NCI-H1417 treated with DMSO at 0.1 percent for 48 hours (cell line): ENCODE data around the gene MYBPH.

Source experiments
- DNase-seq: peaks from one replicate; lab custom pipeline; 2025; lab: John Stamatoyannopoulos, UW

The MYBPH gene

DNA sequence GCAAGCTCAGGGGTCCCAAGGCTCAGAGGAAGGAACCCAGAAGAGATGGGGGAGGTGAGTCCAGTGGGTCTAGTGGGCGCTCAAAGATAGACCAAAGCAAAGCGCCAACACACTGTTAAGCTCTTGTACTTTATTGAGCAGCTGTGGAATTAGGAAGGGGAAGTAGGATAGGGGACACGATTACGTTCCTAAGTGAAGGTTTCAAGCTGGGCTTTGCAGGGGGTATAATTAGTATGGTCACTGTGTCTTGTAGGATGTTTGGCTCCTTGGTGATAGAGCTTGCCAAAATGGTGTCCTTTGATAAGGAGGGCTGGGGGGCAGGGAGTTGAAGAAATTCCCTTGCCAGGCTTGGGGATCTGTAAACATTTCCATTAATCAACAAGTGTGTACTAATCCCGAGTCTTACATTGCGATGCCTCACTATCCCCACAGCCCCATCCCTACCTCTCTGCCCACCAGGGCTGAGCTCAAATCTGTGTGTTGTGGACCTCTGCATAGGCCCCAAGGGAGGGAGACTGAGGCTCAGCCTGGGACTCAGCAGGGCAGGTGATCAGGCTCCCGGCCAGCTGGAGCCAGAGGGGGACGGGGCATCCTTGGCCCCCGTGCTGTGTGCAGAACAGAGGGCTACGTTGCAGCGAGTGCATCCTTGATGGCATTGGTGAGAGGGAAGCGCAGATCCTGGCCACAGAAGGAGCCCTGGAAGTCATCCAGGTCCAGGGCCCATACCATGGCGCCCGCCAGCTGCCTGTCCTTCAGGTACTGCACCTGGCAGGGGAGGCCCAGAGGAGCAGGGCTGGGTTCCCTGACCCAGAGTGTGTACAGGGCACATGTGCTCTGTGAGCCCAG, 3.4 kb upstream of the MYBPH start:
- DNase-seq = no peak

DNA sequence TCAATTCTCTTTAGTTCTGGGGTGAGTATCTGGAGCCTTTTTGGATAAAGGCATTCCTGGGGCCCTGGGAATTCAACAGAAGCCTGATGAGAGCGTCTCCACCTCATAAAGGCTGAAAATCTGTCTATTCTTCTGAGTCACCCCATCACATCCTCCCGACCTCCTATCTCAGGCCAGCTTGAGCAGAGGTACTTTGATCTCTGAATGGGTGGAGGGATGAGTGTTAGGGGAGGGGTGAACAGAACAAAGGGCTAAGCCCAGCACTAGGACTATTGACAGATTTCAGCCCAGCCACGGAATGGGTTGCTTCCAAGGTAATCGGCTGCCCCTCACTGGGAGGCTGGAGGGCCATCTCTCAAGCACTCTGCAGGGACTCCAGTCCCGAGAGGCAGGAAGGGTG, 2.5 kb upstream of the MYBPH start:
- no peak for DNase-seq

- no peak for DNase-seq
Measured at GRCh38 chr1:203177470-203178039, 1.9 kb upstream of the MYBPH start.

DNA sequence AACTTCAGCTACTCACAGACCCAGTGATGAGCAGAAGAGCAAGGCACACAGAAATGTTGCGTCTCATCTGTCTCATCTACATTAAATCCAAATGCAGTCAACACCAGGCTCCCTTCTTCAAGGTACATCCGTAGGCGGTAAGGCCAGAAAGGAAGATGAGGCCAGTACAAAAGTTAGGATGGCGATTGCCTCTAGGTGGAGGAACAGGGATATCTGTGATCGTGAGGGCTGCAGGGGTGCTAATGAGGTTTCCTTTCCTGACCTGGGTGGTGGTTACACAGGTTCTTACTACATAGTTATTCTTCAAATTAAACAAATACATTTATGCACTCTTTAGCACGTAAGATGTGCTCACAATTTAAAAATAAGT, 1.4 kb upstream of the MYBPH start:
- DNase-seq = no peak

DNA sequence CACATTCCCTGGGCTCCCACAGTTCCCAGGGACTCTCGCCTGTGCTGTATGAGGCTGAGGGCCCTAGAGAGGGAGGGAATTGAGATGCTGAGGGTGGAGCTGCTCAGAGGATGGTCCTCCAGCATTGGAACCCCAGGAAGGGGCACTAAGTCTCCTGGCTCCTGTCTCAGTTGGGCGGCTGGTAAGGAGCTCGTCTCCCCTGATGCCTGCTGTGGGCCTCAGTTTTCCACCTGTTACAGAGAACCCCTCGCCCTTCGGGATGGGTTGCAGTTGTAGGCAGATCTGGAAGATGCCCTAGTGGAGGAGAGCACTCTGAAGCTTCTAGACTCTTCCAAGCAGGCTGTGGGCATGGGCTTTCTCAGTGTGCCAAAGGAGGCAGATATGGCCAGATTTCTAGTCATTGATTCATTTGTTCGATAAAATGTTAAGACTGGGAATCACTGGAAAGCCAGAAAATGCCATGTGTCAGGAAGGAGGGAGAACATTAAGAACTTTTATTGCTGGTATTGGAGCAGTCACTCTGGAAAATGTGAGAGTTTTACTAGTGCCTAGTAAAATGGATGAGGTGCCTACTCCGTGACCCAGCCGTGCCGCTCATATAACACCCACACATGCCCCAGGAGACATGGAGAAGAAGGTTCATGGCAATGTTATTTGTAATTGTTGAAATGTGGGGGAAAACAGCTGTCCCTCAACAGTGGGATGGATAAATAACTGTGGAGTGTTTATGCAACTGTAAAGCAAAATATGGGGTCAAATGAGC, 828 bp upstream of the MYBPH start:
- DNase-seq = no peak

DNA sequence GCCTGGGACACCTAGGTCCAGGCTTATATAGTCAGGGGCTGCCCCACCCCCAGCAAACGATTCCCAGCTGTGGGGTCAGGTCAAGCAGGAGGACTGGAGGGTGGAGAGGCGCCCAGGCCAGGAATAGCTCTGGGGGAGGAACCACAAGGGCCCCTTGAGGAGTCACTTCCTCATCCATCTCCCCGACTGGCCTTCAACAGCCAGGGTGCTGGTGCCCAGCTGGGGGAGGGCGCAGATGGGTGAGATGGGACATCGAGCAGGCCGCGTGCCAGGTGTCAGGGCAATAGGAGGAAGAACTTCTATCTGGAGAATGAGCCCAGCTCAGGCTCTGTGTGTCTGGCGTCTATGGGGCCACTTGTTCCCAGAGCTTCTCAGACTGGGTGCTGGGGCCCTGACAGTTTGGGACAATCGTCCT, 208 bp upstream of the MYBPH start:
- DNase-seq = no peak

DNA sequence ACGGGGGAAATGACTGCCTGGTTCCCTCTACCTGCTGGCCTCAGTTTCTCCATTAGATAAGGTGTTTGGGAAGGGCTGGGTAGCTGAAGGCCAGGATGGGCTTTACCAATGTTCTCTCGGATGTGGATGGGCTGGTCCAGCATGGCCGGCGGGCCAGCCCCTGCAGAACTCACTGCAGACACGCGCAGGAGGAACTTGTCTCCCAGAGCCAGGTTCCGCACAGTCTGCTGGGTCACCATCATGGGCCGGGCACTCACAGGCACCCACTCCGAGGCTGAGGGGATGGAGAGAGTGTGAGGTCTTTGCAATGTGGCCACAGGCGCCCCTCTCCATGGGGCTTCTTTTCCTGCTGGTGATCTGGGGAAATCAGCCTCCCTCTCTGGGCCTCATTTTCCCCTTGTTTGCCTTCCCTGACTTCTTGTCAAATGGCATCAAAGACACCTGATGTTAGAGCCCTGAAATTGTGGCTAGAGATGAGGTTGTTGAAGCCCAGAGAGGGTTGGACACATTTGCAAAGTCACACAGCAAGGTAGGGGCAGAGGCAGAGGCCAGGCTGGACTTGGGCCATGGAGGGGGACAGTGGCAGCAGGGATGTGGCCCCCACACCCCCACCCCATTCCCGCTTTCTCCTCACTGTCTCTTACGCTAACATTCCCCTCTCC, 1.2 kb downstream of the MYBPH start:
- DNase-seq = no peak

GRCh38 chr1:203173566-203173965, 2.1 kb downstream of the MYBPH start:
- DNase-seq = no peak

DNA sequence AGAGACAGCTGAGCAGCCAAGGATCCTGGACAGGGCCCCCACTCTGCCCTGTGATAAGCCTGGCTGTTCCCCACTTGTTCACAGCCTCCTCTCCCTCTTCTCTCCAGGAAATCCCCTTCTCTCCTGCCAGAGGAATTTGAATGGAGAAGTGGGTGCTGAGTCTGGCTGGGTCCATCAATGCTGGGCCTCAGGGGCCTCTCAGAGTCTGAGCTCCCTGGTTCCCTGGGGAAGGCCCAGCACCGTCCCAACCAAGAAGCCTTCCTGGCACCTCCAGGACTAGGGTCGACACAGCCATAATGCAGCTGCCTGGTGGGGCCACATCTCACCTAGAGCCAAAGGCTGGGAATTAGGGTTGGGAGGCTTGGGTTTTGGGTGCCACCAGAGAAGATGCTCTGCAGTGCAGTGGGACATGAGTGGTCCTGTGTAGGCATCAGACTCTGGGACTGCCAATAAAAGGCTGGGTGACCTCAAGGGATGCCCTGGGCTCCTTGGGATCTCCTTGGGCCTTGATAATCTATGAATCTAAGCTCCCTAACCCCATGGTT, 2.5 kb downstream of the MYBPH start:
- DNase-seq = no peak

GRCh38 chr1:203172184-203173010, 3.2 kb downstream of the MYBPH start:
- no peak for DNase-seq

DNA sequence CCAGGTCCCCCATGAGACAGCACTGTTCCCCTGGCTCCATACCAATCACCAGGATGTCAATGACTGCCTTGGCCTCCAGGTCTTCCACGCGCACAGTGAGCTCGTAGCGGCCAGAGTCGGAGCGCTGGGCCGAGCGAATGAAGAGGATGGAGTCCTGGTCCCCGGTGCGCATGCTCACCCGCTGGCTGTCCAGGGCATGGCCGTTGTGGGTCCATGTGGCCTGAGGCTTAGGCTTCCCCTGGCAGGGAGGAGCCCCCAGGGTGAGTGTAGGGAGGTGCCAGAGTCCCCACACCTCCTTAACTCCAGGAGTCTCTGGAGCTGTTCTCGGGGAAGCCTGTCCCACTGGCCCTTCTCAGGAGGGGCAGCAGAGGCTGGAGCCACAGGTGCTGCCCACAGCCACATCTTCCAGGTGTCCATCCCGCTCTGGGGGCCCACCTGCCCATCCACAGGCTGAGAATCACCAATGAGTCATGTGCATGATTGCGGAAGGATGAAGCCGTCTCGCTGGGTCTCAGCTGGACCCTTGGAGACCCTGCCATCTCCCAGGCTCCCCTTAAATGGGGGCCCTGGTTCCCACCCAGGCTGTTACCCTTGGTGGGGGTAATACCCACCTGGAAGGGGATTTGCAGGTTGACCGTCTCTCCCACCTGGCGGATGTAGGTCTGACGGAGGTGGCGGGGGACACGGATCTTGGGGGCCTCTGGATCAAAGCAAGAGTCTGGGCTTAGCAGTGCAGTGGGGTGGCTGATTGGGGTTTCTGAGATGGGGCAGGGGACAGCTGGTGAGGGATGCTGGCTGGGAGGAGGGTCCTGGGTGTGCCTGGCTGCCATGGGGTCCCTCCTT, 4.1 kb downstream of the MYBPH start:
- no peak for DNase-seq

DNA sequence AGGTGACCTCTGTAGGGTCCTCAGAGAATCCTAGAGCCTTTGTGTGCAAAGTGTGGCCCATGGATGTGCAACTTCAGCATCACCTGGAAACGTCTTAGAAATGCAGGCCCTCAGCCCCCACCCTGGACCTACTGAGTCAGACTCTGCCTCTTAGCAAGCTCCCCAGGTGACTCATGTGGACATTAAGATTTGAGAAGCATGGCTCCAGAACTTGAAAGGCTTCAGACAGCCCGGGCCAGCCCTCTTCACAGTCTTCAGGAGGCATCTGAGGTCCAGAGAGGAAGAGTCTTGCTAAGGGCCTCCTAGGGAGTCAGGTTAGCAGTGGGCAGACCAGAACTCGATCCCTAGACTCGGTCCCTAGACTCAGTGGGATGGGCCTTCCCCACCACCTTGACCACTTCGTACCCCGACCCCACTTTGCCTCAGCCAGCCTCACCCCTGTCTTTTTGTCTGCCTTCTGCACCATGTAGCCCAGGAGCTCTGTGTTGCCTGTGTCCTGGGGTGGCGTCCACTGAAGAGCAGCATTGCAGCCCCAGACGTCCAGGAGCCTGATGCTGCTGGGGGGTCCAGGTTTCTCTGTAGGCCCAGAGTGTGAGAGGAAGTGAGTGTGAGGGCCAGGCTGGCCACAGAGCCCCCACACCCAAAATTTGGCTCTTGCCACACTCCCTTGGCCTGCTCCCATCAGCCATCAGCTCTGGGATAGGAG, 4.8 kb downstream of the MYBPH start:
- DNase-seq = no peak

GRCh38 chr1:203169770-203170520, 5.7 kb downstream of the MYBPH start:
- no peak for DNase-seq

- no peak for DNase-seq
Measured at GRCh38 chr1:203168991-203169390, 6.6 kb downstream of the MYBPH start.

GRCh38 chr1:203168256-203168786, 7.3 kb downstream of the MYBPH start:
- DNase-seq = no peak

DNA sequence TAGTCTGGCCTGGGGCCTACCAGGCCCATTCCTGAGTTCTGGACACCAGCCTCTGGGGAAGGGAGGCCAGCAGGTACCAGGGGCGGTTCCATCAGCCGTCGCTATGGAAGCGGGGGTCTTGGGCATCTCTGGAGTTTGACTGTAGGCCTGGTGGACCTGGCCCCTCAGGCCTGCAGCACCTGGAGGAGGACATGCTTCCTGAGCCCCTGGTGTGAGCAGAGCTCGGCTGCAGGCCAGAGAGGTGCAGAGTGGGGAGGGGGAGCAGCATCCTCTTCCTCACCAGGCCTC, 7.8 kb downstream of the MYBPH start:
- no peak for DNase-seq

GRCh38 chr1:203167026-203167912, 8.4 kb downstream of the MYBPH start:
- DNase-seq = no peak
